CD4-positive, CD25-positive, alpha-beta regulatory T cell (primary cell): ENCODE data around the gene CYB5R3. TPM values are rescaled to one million over a fixed set of nuclear protein-coding genes. Genes with fewer than 3 reads are reported as not detected.
"Not testable (repeated sequence)": the region's sequence is repeated elsewhere in the genome, so short reads cannot be mapped to it uniquely, and the experiment has no call there.

Experiments
- ATAC-seq, 2 donors: fragments of 150-1000 bp; cut with Tn5 transposase; one replicate each; pipeline ENCODE4 v1.10.0; 2021; ENCODE audit warnings: low read depth in 2 of 2, moderate number of reproducible peaks in 2 of 2, moderate library complexity in 1 of 2
- DNase-seq, 3 donors: peaks; one replicate each; pipeline versions ENCODE4 v3.0.0 to v3.0.0-alpha.2; 2012 to 2022; ENCODE audit warnings: mixed read lengths in 1 of 3
- H3K27ac ChIP-seq: one replicate; pipeline ENCODE4 v1.7.0; 2013; ENCODE audit warnings: mild to moderate bottlenecking, low read length; ENCODE audit not compliant: insufficient read depth, poor library complexity, severe bottlenecking
- H3K27me3 ChIP-seq: one replicate; pipeline ENCODE4 v1.7.0; 2013; ENCODE audit warnings: low read length; ENCODE audit not compliant: control insufficient read depth, insufficient read depth
- H3K36me3 ChIP-seq: one replicate; pipeline ENCODE4 v1.7.0; 2013; ENCODE audit warnings: mild to moderate bottlenecking, low read length, moderate library complexity; ENCODE audit not compliant: control insufficient read depth, insufficient read depth
- H3K4me1 ChIP-seq: 2 replicates; pipeline ENCODE4 v1.7.0; 2013; ENCODE audit warnings: mild to moderate bottlenecking, low read length; ENCODE audit not compliant: insufficient read depth, control insufficient read depth, poor library complexity, severe bottlenecking
- H3K4me3 ChIP-seq: one replicate; pipeline ENCODE4 v1.7.0; 2013; ENCODE audit warnings: low read depth, mild to moderate bottlenecking, low read length, moderate library complexity
- H3K9me3 ChIP-seq, 2 experiments: 1 replicate in 1 of 2; 2 replicates in 1 of 2; pipeline ENCODE4 v1.7.0; 2013; ENCODE audit warnings: low read length in 2 of 2, mild to moderate bottlenecking in 1 of 2, moderate library complexity in 1 of 2; ENCODE audit not compliant: control insufficient read depth in 2 of 2
- H3K27ac Mint-ChIP-seq, 3 donors: one replicate each; pipeline ENCODE4 v1.8.0; 2020 to 2022; ENCODE audit warnings: mild to moderate bottlenecking in 3 of 3, mixed read lengths in 3 of 3, moderate library complexity in 2 of 3
- H3K27me3 Mint-ChIP-seq: one replicate; pipeline ENCODE4 v1.8.0; 2022; ENCODE audit warnings: mild to moderate bottlenecking, mixed read lengths
- H3K36me3 Mint-ChIP-seq: one replicate; pipeline ENCODE4 v1.8.0; 2020; ENCODE audit warnings: mixed read lengths
- H3K4me1 Mint-ChIP-seq, 4 donors: one replicate each; pipeline ENCODE4 v1.8.0; 2020 to 2022; ENCODE audit warnings: mixed read lengths in 4 of 4, mild to moderate bottlenecking in 1 of 4
- H3K4me3 Mint-ChIP-seq, 4 donors: one replicate each; pipeline ENCODE4 v1.8.0; 2020 to 2022; ENCODE audit warnings: mild to moderate bottlenecking in 4 of 4, mixed read lengths in 4 of 4, moderate library complexity in 3 of 4
- H3K9me3 Mint-ChIP-seq, 7 donors: one replicate each; pipeline ENCODE4 v1.8.0; 2020 to 2022; ENCODE audit warnings: mixed read lengths in 7 of 7, mild to moderate bottlenecking in 3 of 7, moderate library complexity in 2 of 7
- polyA plus RNA-seq, 4 donors: library from polyadenylated mRNA; unstranded; fragments of 300-500 nt; fragmentation: Illumina TruSeq; gene quantifications; one replicate each; pipeline ENCODE4 v1.2.3, GENCODE V29; 2021
- total RNA-seq: library from RNA; stranded (reverse); gene quantifications from one replicate; pipeline ENCODE4 v1.2.3, GENCODE V29; 2022

Gene CYB5R3
- total and polyA plus RNA-seq, 5 donors from 2014 or later = 46.6 to 56.3 (median 56.2) TPM

DNA sequence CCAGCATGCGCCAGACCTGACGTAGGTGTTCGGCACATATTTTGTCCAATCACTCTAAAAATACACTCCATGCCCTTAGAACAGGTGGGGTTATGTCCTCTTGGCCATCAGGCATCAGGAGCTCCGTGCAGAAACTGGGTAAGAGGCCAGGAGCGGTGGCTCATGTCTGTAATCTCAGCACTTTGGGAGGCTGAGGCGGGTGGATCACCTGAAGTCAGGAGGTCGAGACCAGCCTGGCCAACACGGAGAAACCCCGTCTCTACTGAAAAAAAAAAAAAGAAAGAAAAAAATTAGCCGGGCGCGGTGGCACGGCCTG lies 33.4 kb downstream of the CYB5R3 start:
- not testable (repeated sequence) for ATAC-seq, H3K27me3 ChIP-seq, H3K36me3 Mint-ChIP-seq, DNase-seq, H3K9me3 Mint-ChIP-seq, H3K27me3 Mint-ChIP-seq, H3K9me3 ChIP-seq
- H3K4me3 ChIP-seq = peak overlapping the region; percentile 87
- H3K36me3 ChIP-seq = peaks cover 17% of the 10 kb centered on the region
- H3K27ac Mint-ChIP-seq = peak overlapping the region; percentile 99 to 100 (median 100)
- peaks cover 43% of the 10 kb centered on the region for H3K4me1 ChIP-seq
- peaks cover 7 to 50% (median 32%) of the 10 kb centered on the region in 4 donors for H3K4me1 Mint-ChIP-seq
- peak overlapping the region; percentile 87 to 98 (median 96) for H3K4me3 Mint-ChIP-seq
- H3K27ac ChIP-seq = peak overlapping the region; percentile 98

DNA sequence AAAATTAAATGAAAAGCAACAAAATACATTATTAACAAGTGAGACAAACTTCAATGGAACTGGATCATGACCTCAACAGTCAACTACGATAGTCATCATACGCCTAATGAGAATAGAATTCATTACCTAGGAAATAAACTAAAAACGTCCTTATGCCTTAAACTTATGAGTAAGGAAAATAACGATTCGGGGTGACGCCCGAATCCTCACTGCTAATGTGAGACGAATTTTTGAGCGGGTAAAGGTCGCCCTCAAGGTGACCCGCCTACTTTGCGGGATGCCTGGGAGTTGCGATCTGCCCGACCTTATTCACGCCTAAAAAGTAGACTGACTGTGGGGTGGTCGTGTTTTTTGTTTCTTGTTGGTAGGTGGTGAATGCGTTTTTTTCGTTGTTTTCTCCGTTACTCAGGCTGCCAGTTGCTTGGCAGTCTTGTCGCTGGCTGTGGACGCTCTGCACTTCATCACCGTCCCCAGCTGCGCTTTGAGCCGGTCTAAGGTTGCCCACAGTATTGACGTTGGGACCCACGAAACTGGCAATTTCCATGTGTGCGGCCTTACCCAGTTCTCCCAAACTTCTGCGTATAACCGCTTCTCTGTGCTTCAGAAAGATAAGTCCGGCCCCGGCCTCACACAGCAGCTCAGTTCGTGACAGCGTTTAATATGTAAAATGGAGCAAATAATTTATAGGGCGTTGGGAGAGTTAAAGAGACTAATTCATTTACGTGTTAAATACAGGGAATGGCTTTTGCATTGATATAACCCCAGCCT lies 33.9 kb downstream of the CYB5R3 start:
- H3K36me3 Mint-ChIP-seq = peaks cover 7% of the 10 kb centered on the region
- no peaks in the 10 kb centered on the region for H3K27me3 ChIP-seq
- no peaks in the 10 kb centered on the region for H3K9me3 ChIP-seq
- H3K4me1 Mint-ChIP-seq = peaks cover 7 to 56% (median 34%) of the 10 kb centered on the region in 4 donors
- H3K27ac ChIP-seq = peak overlapping the region; percentile 98
- peaks cover 48% of the 10 kb centered on the region for H3K4me1 ChIP-seq
- peak; percentile 63 to 65 for ATAC-seq
- peaks cover 4% of the 10 kb centered on the region for H3K27me3 Mint-ChIP-seq
- peak overlapping the region; percentile 87 for H3K4me3 ChIP-seq
- H3K4me3 Mint-ChIP-seq = peak overlapping the region; percentile 87 to 98 (median 96)
- no peaks in the 10 kb centered on the region for H3K9me3 Mint-ChIP-seq
- peak; percentile 78 to 95 (median 90) for DNase-seq
- H3K36me3 ChIP-seq = peaks cover 17% of the 10 kb centered on the region
- H3K27ac Mint-ChIP-seq = peak overlapping the region; percentile 99 to 100 (median 100)

DNA sequence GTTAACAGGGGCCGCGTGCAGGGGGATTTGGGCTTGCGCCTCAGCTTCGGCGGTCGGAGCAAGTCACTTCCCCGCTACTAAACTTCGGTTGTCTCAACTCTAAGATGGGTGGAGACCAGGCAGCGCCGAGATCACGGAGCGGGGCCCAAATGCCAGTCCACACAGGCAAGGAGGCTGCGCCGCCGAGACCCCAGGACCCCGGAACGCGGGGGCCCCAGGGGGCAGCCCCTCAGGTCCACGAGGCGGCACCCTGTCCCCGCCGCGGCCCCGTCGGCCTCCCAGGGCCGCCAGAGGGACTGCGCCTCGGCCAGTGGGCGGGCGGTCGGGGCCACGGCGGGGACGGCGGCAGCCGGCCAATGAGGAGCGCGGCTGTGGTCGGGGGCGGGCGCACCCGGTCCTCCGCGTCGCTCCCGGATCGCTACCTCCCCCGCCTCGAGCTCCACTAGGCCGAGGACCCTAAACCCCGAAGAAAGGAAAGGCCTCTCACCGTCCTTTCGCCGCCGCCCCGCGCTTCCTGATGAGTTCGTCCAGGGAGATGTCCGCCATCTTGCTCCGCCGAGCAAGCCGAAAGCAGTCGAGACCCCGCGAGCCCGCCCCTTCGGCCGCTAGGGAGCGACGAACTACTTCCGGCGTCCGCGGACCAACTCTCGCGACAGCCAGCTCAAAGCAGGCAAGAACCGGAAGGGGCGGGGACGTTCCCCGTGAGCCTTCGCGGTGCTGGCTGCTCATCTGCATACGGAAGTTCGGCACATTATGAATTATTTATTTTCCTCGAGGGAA lies 34.7 kb downstream of the CYB5R3 start, which contains the start of gene POLDIP3:
POLDIP3 (minus strand) TSS at position 572 of the 780 bp plus-strand sequence; CDS start at position 546, 26 bp downstream.
- H3K27ac Mint-ChIP-seq = peak within 1 kb of the TSS; percentile 99 to 100 (median 100)
- peaks cover 56% of the 10 kb centered on the region for H3K4me1 ChIP-seq
- DNase-seq (peak; percentile 98 to 99 (median 99)), ATAC-seq (peak; percentile 76 to 81)
- peaks cover 7% of the 10 kb centered on the region for H3K36me3 Mint-ChIP-seq
- peaks cover 4% of the 10 kb centered on the region for H3K27me3 Mint-ChIP-seq
- no peaks in the 10 kb centered on the region for H3K9me3 ChIP-seq
- H3K4me1 Mint-ChIP-seq = peaks cover 7 to 63% (median 40%) of the 10 kb centered on the region in 4 donors
- no peaks in the 10 kb centered on the region for H3K9me3 Mint-ChIP-seq
- H3K27ac ChIP-seq = peak within 1 kb of the TSS; percentile 98
- no peaks in the 10 kb centered on the region for H3K27me3 ChIP-seq
- H3K36me3 ChIP-seq = peaks cover 17% of the 10 kb centered on the region
- peak within 1 kb of the TSS; percentile 87 to 99 (median 98) for H3K4me3 Mint-ChIP-seq
- peak within 1 kb of the TSS; percentile 92 for H3K4me3 ChIP-seq

- Histone ChIP-seq H3K27me3 (no peaks in the 10 kb centered on the region), H3K4me3 (peak overlapping the region; percentile 92), H3K36me3 (peaks cover 13% of the 10 kb centered on the region), H3K9me3 (no peaks in the 10 kb centered on the region), H3K27ac (peak overlapping the region; percentile 98), H3K4me1 (peaks cover 60% of the 10 kb centered on the region)
- DNase-seq (no peak), ATAC-seq (no peak)
- peak overlapping the region; percentile 91 to 100 (median 93) for H3K27ac Mint-ChIP-seq
- peaks cover 4% of the 10 kb centered on the region for H3K27me3 Mint-ChIP-seq
- H3K9me3 Mint-ChIP-seq = no peaks in the 10 kb centered on the region
- H3K36me3 Mint-ChIP-seq = peaks cover 7% of the 10 kb centered on the region
- H3K4me1 Mint-ChIP-seq = peaks cover 7 to 70% (median 43%) of the 10 kb centered on the region in 4 donors
- peak overlapping the region; percentile 87 to 99 (median 94) for H3K4me3 Mint-ChIP-seq
These were observed 35.3 kb downstream of the CYB5R3 start for GRCh38 chr22:42613872-42614301.

DNA sequence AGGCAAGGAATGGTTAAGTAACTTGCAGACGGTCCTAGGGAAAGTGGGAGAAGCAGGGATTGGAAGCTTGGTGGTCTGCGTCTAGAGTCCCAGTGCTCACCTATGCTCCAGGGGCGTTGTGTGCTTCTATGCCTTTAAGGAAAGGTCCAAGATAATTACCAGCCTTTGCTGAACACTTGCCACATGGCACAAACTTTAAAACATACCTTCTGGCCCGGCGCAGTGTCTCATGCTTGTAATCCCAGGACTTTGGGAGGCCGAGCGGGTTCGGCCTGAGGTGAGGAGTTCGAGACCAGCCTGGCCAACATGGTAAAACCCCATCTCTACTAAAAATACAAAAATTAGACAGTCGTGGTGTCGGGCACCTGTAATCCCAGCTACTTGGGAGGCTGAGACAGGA lies 36.9 kb downstream of the CYB5R3 start:
- Mint-ChIP-seq H3K4me3 (peak overlapping the region; percentile 60 to 99 (median 94)), H3K36me3 (peaks cover 7% of the 10 kb centered on the region), H3K27me3 (peaks cover 4% of the 10 kb centered on the region), H3K27ac (peak overlapping the region in 2 of 3 donors; percentile 31 to 100), H3K4me1 (peaks cover 7 to 75% (median 45%) of the 10 kb centered on the region in 4 donors), H3K9me3 (no peaks in the 10 kb centered on the region)
- ATAC-seq (no peak), DNase-seq (no peak)
- no peak overlapping the region for H3K27ac ChIP-seq
- H3K27me3 ChIP-seq = no peaks in the 10 kb centered on the region
- H3K4me3 ChIP-seq = peak overlapping the region; percentile 92
- no peaks in the 10 kb centered on the region for H3K9me3 ChIP-seq
- H3K36me3 ChIP-seq = peaks cover 18% of the 10 kb centered on the region
- H3K4me1 ChIP-seq = peaks cover 60% of the 10 kb centered on the region

DNA sequence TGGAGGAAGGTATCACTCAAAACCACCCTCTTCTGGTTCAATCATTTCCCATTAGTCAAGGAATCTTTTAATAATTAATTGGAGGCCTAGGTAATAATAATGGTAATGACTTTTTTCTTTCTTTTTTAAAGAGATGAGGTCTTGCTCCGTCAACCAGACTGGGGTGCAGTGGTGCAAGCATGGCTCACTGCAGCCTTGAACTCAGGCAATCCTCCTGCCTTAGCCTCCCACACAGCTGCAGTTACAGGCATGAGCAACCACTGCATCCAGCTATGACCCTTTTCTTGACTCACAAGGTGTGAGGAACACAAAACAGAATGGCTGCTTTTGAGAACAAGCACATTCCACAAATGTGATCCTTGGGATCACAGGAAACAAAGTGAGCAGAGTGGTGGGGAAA lies 38.1 kb downstream of the CYB5R3 start:
- no peaks in the 10 kb centered on the region for H3K9me3 Mint-ChIP-seq
- Histone ChIP-seq H3K36me3 (peaks cover 25% of the 10 kb centered on the region), H3K27ac (no peak overlapping the region), H3K4me3 (no peak overlapping the region), H3K4me1 (peaks cover 58% of the 10 kb centered on the region), H3K9me3 (no peaks in the 10 kb centered on the region), H3K27me3 (no peaks in the 10 kb centered on the region)
- peaks cover 7 to 79% (median 50%) of the 10 kb centered on the region in 4 donors for H3K4me1 Mint-ChIP-seq
- peaks cover 4% of the 10 kb centered on the region for H3K27me3 Mint-ChIP-seq
- peaks cover 11% of the 10 kb centered on the region for H3K36me3 Mint-ChIP-seq
- ATAC-seq = no peak
- H3K4me3 Mint-ChIP-seq = peak overlapping the region in 3 of 4 donors; percentile 28 to 50 (median 38)
- peak overlapping the region in 1 of 3 donors; percentile 29 for H3K27ac Mint-ChIP-seq
- no peak for DNase-seq

DNA sequence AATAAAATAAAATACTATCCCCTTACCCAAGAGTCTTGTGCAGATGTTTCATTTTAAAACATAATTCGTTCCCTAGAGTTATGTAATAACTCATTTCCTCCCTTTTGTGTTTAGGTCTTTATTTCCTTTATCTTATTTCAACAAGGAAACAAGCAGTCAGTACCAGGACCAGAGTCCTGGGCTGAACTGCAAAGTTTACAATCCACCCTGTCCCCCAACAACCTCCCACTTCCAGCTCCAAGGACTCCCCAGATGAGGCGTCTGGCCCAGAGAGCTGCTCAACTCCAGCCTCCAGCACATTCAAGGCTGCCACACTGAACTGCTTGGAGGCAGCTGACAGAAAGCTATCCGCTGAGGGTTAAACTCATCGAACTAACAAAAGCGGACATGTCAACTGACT lies 39.0 kb downstream of the CYB5R3 start:
- Histone ChIP-seq H3K9me3 (no peaks in the 10 kb centered on the region), H3K36me3 (peaks cover 31% of the 10 kb centered on the region), H3K27ac (no peak overlapping the region), H3K4me1 (peaks cover 50% of the 10 kb centered on the region), H3K4me3 (no peak overlapping the region), H3K27me3 (no peaks in the 10 kb centered on the region)
- ATAC-seq (no peak), DNase-seq (no peak)
- Mint-ChIP-seq H3K36me3 (peaks cover 11% of the 10 kb centered on the region), H3K4me1 (peaks cover 6 to 79% (median 47%) of the 10 kb centered on the region in 4 donors), H3K27ac (peak overlapping the region in 2 of 3 donors; percentile 48 to 81), H3K4me3 (peak overlapping the region in 3 of 4 donors; percentile 46 to 78 (median 57)), H3K27me3 (peaks cover 4% of the 10 kb centered on the region), H3K9me3 (no peaks in the 10 kb centered on the region)
